ENCODE data around the gene PLCG2. TPM values are rescaled to one million over a fixed set of nuclear protein-coding genes. Genes with fewer than 3 reads are reported as not detected.

Gene PLCG2
- total and polyA plus RNA-seq, 3 donors from 2014 or later, result 6.8 to 11.3 (median 8.0) TPM

- Histone ChIP-seq H3K4me1 (no peaks in the 10 kb centered on the region), H3K36me3 (ENCODE audit: low read depth, missing control alignments) (no peaks in the 10 kb centered on the region), H3K4me3 (no peak overlapping the region), H3K27ac (no peak overlapping the region), H3K9me3 (no peaks in the 10 kb centered on the region), H3K27me3 (no peaks in the 10 kb centered on the region)
- intact Hi-C loops (cut with DNase I; ENCODE audit: low total_unique reads), result no loop called here
- no peak for TF ChIP-seq CTCF (IDR thresholded peaks at IDR 0.05)
- TF ChIP-seq POLR2A (IDR thresholded peaks at IDR 0.05), result no peak
- no peak for DNase-seq
- 94 to 95% methylated on average over 2 of the region's 2 CpGs for WGBS, 2 donors
Measured at GRCh38 chr16:81917375-81917774, 138.3 kb downstream of the PLCG2 start.

- TF ChIP-seq POLR2A (IDR thresholded peaks at IDR 0.05) (no peak), CTCF (IDR thresholded peaks at IDR 0.05) (no peak)
- H3K4me1 ChIP-seq, result no peaks in the 10 kb centered on the region
- H3K4me3 ChIP-seq, result no peak overlapping the region
- H3K27me3 ChIP-seq, result no peaks in the 10 kb centered on the region
- no peaks in the 10 kb centered on the region for H3K36me3 ChIP-seq (ENCODE audit: low read depth, missing control alignments)
- no peak overlapping the region for H3K27ac ChIP-seq
- intact Hi-C loops (cut with DNase I; ENCODE audit: low total_unique reads), result no loop called here
- 91 to 92% methylated on average over 2 of the region's 2 CpGs for WGBS, 2 donors
- no peak for DNase-seq
- no peaks in the 10 kb centered on the region for H3K9me3 ChIP-seq
Measured at GRCh38 chr16:81918927-81919326, 139.8 kb downstream of the PLCG2 start.

GRCh38 chr16:81920498-81920897 is 141.4 kb downstream of the PLCG2 start:
- WGBS, 2 donors, result 89 to 93% methylated on average over 4 of the region's 4 CpGs

GRCh38 chr16:81921085-81921814 is 142.2 kb downstream of the PLCG2 start:
- Histone ChIP-seq H3K36me3 (ENCODE audit: low read depth, missing control alignments) (no peaks in the 10 kb centered on the region), H3K27me3 (no peaks in the 10 kb centered on the region), H3K4me1 (no peaks in the 10 kb centered on the region), H3K27ac (no peak overlapping the region), H3K4me3 (no peak overlapping the region), H3K9me3 (no peaks in the 10 kb centered on the region)
- intact Hi-C loops (cut with DNase I; ENCODE audit: low total_unique reads), result no loop called here
- DNase-seq, result no peak
- WGBS, 2 donors, result 87% methylated on average over 12 of the region's 12 CpGs
- TF ChIP-seq POLR2A (IDR thresholded peaks at IDR 0.05) (no peak), CTCF (IDR thresholded peaks at IDR 0.05) (no peak)

More at GRCh38 chr16:81920498-81920897, 141.4 kb downstream of the PLCG2 start:
- DNase-seq, result no peak
- H3K27ac ChIP-seq, result no peak overlapping the region
- H3K4me3 ChIP-seq, result no peak overlapping the region
- no peaks in the 10 kb centered on the region for H3K4me1 ChIP-seq
- H3K36me3 ChIP-seq (ENCODE audit: low read depth, missing control alignments), result no peaks in the 10 kb centered on the region
- intact Hi-C loops (cut with DNase I; ENCODE audit: low total_unique reads), result no loop called here
- no peaks in the 10 kb centered on the region for H3K9me3 ChIP-seq
- H3K27me3 ChIP-seq, result no peaks in the 10 kb centered on the region
- TF ChIP-seq POLR2A (IDR thresholded peaks at IDR 0.05), result no peak
- TF ChIP-seq CTCF (IDR thresholded peaks at IDR 0.05), result no peak
